GM21576 (cell line): ENCODE data around the gene CACNG8.

Experiments used
- ATAC-seq: cut with Tn5 transposase; IDR thresholded peaks from one replicate; pipeline ENCODE4 v1.9.1; 2021; ENCODE audit warnings: mild to moderate bottlenecking, moderate library complexity; ENCODE audit not compliant: unreplicated experiment

Gene CACNG8

GRCh38 chr19:53961523-53962356 lies 997 bp upstream of the CACNG8 start:
- no peak for ATAC-seq

GRCh38 chr19:53965091-53965490 lies 2.4 kb downstream of the CACNG8 start:
- ATAC-seq = no peak

- no peak for ATAC-seq
Measured at GRCh38 chr19:53966931-53967330, 4.2 kb downstream of the CACNG8 start.

GRCh38 chr19:53969366-53969765 lies 6.6 kb downstream of the CACNG8 start:
- ATAC-seq = no peak

- ATAC-seq = no peak
Measured at GRCh38 chr19:53971673-53972072, 8.9 kb downstream of the CACNG8 start.

GRCh38 chr19:53977429-53977990 lies 14.8 kb downstream of the CACNG8 start:
- no peak for ATAC-seq

GRCh38 chr19:53977991-53978731 lies 15.4 kb downstream of the CACNG8 start:
- no peak for ATAC-seq

GRCh38 chr19:53978975-53979801 lies 16.5 kb downstream of the CACNG8 start:
- no peak for ATAC-seq

- ATAC-seq = no peak
Measured at GRCh38 chr19:53980539-53981375, 18.0 kb downstream of the CACNG8 start.

GRCh38 chr19:53981376-53981951 lies 18.7 kb downstream of the CACNG8 start:
- no peak for ATAC-seq

- no peak for ATAC-seq
Measured at GRCh38 chr19:53982001-53982451, 19.3 kb downstream of the CACNG8 start.

- ATAC-seq = no peak
Measured at GRCh38 chr19:53982611-53983010, 19.9 kb downstream of the CACNG8 start.

- no peak for ATAC-seq
Measured at GRCh38 chr19:53983457-53984289, 20.9 kb downstream of the CACNG8 start.

GRCh38 chr19:53985863-53986262 lies 23.1 kb downstream of the CACNG8 start:
- no peak for ATAC-seq

GRCh38 chr19:53988981-53989380 lies 26.2 kb downstream of the CACNG8 start:
- ATAC-seq = no peak

GRCh38 chr19:53989600-53990533 lies 27.1 kb downstream of the CACNG8 start:
- no peak for ATAC-seq

- no peak for ATAC-seq
Measured at GRCh38 chr19:53991224-53992113, 28.7 kb downstream of the CACNG8 start, which contains the start of gene CACNG6. TSS of gene CACNG6 (plus strand) at chr19:53991637. CDS start at chr19:53992878, 1,241 bp downstream.
